Fibroblast of skin of left biceps (primary cell): ENCODE results near the gene ADM.

ENCODE experiments used
- DNase-seq, 2 experiments: peaks; one replicate each; pipeline ENCODE4 v3.0.0-alpha.2; 2013; ENCODE audit warnings: low read depth in 2 of 2

Gene ADM

GRCh38 chr11:10309163-10310093 is 4.6 kb downstream of the ADM start:
- no peak for DNase-seq

- no peak for DNase-seq
Measured at GRCh38 chr11:10310301-10310841, 5.5 kb downstream of the ADM start.

- no peak for DNase-seq
Measured at GRCh38 chr11:10311802-10312201, 6.9 kb downstream of the ADM start.

- DNase-seq: no peak
Measured at GRCh38 chr11:10314199-10315072, 9.6 kb downstream of the ADM start.

- no peak for DNase-seq
Measured at GRCh38 chr11:10315083-10315482, 10.2 kb downstream of the ADM start.

- DNase-seq: no peak
Measured at GRCh38 chr11:10317151-10317755, 12.4 kb downstream of the ADM start.

GRCh38 chr11:10317776-10318526 is 13.1 kb downstream of the ADM start:
- no peak for DNase-seq

- no peak for DNase-seq
Measured at GRCh38 chr11:10318527-10318802, 13.6 kb downstream of the ADM start.

- no peak for DNase-seq
Measured at GRCh38 chr11:10319702-10320558, 15.1 kb downstream of the ADM start.

- DNase-seq: no peak
Measured at GRCh38 chr11:10320736-10321465, 16.0 kb downstream of the ADM start.

GRCh38 chr11:10322401-10322800 is 17.5 kb downstream of the ADM start:
- no peak for DNase-seq

- peak in 1 of 2 experiments; percentile 85 for DNase-seq
Measured at GRCh38 chr11:10322830-10323792, 18.2 kb downstream of the ADM start.

GRCh38 chr11:10323793-10324170 is 18.9 kb downstream of the ADM start:
- DNase-seq: no peak

- no peak for DNase-seq
Measured at GRCh38 chr11:10324474-10324873, 19.6 kb downstream of the ADM start.

- no peak for DNase-seq
Measured at GRCh38 chr11:10325277-10326011, 20.6 kb downstream of the ADM start.

GRCh38 chr11:10326012-10326964 is 21.4 kb downstream of the ADM start:
- no peak for DNase-seq

GRCh38 chr11:10327254-10327653 is 22.4 kb downstream of the ADM start:
- no peak for DNase-seq
